Heart right ventricle (tissue), 16 donors: ENCODE data around the gene SLC17A9. TPM values are rescaled to one million over a fixed set of nuclear protein-coding genes. Genes with fewer than 3 reads are reported as not detected.

ENCODE experiments used
- ATAC-seq, 8 donors: fragments of 200-7000 bp; cut with Tn5 transposase; one replicate each; pipeline ENCODE4 v1.9.1; 2020; ENCODE audit warnings: mild to moderate bottlenecking in 8 of 8, moderate library complexity in 8 of 8, moderate number of reproducible peaks in 1 of 8
- DNase-seq, 2 donors: peaks; one replicate each; pipeline ENCODE4 v3.0.0-alpha.2; 2020
- H3K27ac ChIP-seq, 10 donors: fragments of 200-600 bp; sonication (generic) in 2 of 10; one replicate each; pipeline versions ENCODE4 v1.5.0 to v1.8.0; 2020 to 2022; ENCODE audit warnings: mild to moderate bottlenecking in 3 of 10
- H3K27me3 ChIP-seq, 7 donors: fragments of 200-600 bp; one replicate each; pipeline ENCODE4 v1.8.0; 2021 to 2022; ENCODE audit warnings: mild to moderate bottlenecking in 2 of 7
- H3K36me3 ChIP-seq, 9 donors: fragments of 200-600 bp; sonication (generic) in 1 of 9; one replicate each; pipeline versions ENCODE4 v1.5.0 to v1.8.0; 2020 to 2022; ENCODE audit warnings: mild to moderate bottlenecking in 2 of 9
- H3K4me1 ChIP-seq, 9 donors: fragments of 200-600 bp; sonication (generic) in 1 of 9; one replicate each; pipeline versions ENCODE4 v1.5.0 to v1.8.0; 2020 to 2022; ENCODE audit warnings: mild to moderate bottlenecking in 4 of 9
- H3K4me3 ChIP-seq, 10 donors: fragments of 200-600 bp; sonication (generic) in 2 of 10; one replicate each; pipeline versions ENCODE4 v1.5.0 to v1.8.0; 2020 to 2022; ENCODE audit warnings: mild to moderate bottlenecking in 7 of 10, moderate library complexity in 2 of 10
- H3K9me3 ChIP-seq, 11 donors: fragments of 200-600 bp in 10 of 11; sonication (generic) in 2 of 11; one replicate each; pipeline versions ENCODE4 v1.5.0 to v1.8.0; 2013 to 2022; ENCODE audit warnings: mild to moderate bottlenecking in 2 of 11, control low read depth in 1 of 11, moderate library complexity in 1 of 11
- WGBS, 2 donors: extraction: QIAGEN DNeasy Blood & Tissue Kit; methylation state at CpG; one replicate each; pipeline ENCODE4 v1.1.7; 2013; ENCODE audit warnings: inconsistent platforms in 1 of 2; 5-methylcytosine and 5-hydroxymethylcytosine counted together
- intact Hi-C, 10 donors: fragments of 100-400 bp; cut with DNase I; formaldehyde crosslinking; loops; one replicate each; pipeline versions ENCODE4 v1.11.1 to v1.14.2; 2022
- polyA plus RNA-seq, 2 donors: library from polyadenylated mRNA; stranded (reverse); fragments of 200-250 nt; gene quantifications; one replicate each; pipeline ENCODE4 v1.2.3, GENCODE V29; 2013
- total RNA-seq, 10 donors: library from RNA; stranded (reverse); fragmentation: NEBNext Ultra II Directional in 3 of 10; extraction: Animal tissue kit (Norgen Biotek cat#: 25700) in 3 of 10; gene quantifications; one replicate each; pipeline versions ENCODE4 v1.2.1 to v1.2.4, GENCODE V29; 2021 to 2023
- TF ChIP-seq, protein P1 (sequence below), 9 donors: fragments of 200-600 bp; sonication (generic) in 2 of 9; IDR thresholded peaks; one replicate each; pipeline versions ENCODE4 v1.5.0 to v1.8.0; 2021 to 2022; ENCODE audit warnings: antibody characterized with exemption in 9 of 9, mild to moderate bottlenecking in 5 of 9, moderate library complexity in 1 of 9
- donor health status: Arrhythmogenic right ventricular cardiomyopathy.
- donor health status: ischemic (EF 13 %, LVEDD 7.1; RV severe dilation, severe dysfunction).
- donor health status: healthy with polysubstance abuse.
- donor health status: DM: no; HTN: yes; CAD: no.
- donor health status: DM: no; HTN: no; CAD: no.
- donor health status: ischemic (EF 25% LVEDD 6.9; RV normal size, moderate dysfunction).
- donor health status: ischemic (EF 25% LVEDD 5.7; RV mildly dilated, moderate dysfunction).
- donor health status: healthy.
- donor health status: DM: yes; HTN: yes; CAD: no.
- donor health status: Ischemic cardiomyopathy.
- donor health status: ischemic (EF 35%, LVEDD 5.7; RV mildly dilated, moderate dysfunction).
- donor health status: nonischemic (EF 11% LVEDD 7.7; RV severe dilation, severe dysfunction).
- donor health status: DM: yes; HTN: yes; CAD: no.
- donor health status: PGD.
- donor health status: ischemic (EF 29% LVEDD 5.4; RV normal size, mild dysfunction).
- donor health status: nonischemic (EF 23%, LVEDD 6.1; RV moderate dilation, normal function).

SLC17A9 gene
- total and polyA plus RNA-seq, 12 donors: 0.19 to 8.3 (median 1.0) TPM

GRCh38 chr20:62918147-62918546, 34.4 kb upstream of the SLC17A9 start:
- intact Hi-C loops: no loop called here
- TF ChIP-seq, protein P1, sequence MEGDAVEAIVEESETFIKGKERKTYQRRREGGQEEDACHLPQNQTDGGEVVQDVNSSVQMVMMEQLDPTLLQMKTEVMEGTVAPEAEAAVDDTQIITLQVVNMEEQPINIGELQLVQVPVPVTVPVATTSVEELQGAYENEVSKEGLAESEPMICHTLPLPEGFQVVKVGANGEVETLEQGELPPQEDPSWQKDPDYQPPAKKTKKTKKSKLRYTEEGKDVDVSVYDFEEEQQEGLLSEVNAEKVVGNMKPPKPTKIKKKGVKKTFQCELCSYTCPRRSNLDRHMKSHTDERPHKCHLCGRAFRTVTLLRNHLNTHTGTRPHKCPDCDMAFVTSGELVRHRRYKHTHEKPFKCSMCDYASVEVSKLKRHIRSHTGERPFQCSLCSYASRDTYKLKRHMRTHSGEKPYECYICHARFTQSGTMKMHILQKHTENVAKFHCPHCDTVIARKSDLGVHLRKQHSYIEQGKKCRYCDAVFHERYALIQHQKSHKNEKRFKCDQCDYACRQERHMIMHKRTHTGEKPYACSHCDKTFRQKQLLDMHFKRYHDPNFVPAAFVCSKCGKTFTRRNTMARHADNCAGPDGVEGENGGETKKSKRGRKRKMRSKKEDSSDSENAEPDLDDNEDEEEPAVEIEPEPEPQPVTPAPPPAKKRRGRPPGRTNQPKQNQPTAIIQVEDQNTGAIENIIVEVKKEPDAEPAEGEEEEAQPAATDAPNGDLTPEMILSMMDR (IDR thresholded peaks at IDR 0.05): no peak
- 54 to 55% methylated on average over 3 of the region's 3 CpGs for WGBS, 2 donors
- H3K36me3 ChIP-seq: peaks cover 0 to 14% (median 0%) of the 10 kb centered on the region in 9 donors
- no peak overlapping the region for H3K27ac ChIP-seq
- no peaks in the 10 kb centered on the region for H3K9me3 ChIP-seq
- DNase-seq (no peak), ATAC-seq (no peak)
- H3K27me3 ChIP-seq: no peaks in the 10 kb centered on the region
- H3K4me3 ChIP-seq: no peak overlapping the region
- H3K4me1 ChIP-seq: peaks cover 47 to 100% (median 97%) of the 10 kb centered on the region in 9 donors

DNA sequence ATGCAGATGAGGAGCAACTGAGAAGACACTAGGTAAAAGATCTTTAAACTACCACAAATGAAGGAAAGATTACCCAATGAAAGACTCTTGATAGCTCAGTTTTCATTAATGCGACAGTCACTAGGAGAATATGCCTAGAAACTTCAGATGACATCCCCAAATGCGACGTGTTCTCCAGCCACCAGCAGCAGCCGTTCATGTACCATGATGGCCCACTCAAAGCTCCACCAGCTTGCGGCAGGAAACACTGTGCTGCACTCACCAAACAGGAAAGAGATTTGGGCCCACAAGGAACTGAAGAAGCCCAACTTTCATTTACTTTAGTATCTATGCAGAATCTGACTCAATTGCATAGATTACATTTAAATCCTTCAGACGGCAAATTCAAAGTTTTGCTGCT, 33.7 kb upstream of the SLC17A9 start:
- ATAC-seq (no peak), DNase-seq (no peak)
- WGBS, 2 donors: 56 to 71% methylated on average over 6 of the region's 6 CpGs
- Histone ChIP-seq H3K36me3 (peaks cover 0 to 7% (median 0%) of the 10 kb centered on the region in 9 donors), H3K4me1 (peaks cover 41 to 100% (median 97%) of the 10 kb centered on the region in 9 donors), H3K4me3 (peak overlapping the region in 1 of 10 donors; percentile 17), H3K27me3 (no peaks in the 10 kb centered on the region), H3K9me3 (no peaks in the 10 kb centered on the region), H3K27ac (peak overlapping the region in 1 of 10 donors; percentile 21)
- TF ChIP-seq, protein P1 (IDR thresholded peaks at IDR 0.05): no peak
- intact Hi-C loops: no loop called here

DNA sequence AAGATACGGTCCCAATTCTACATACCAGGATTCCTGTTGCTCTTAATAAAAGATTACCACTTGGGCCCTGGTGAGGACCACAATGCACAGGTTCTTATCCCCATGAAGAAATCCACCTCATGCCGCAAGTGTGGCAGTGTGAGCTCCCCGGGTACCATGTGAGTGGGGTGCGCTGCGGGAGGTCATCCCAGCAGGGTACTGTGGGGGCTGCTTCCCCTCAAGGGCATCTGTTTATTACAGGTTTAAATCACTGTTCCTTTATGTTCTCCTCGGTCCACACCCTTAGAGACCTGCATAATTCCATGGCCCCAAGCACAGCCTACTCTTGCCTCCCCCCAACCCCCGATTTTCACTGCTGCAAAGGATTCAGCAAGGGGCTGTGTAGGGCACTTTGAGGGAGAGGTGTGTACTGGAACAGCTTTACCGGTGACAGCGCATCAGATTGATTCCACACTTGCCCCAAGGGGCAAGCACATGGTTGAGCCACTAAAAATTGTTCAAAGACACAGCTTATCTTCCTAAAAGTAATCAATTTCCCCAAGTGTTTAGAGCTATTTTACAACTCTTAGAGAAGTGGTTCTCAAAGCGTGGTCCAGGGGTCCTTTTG, 32.4 kb upstream of the SLC17A9 start:
- DNase-seq: no peak
- TF ChIP-seq, protein P1 (IDR thresholded peaks at IDR 0.05): no peak
- no peak for ATAC-seq
- H3K27ac ChIP-seq: peak overlapping the region in 1 of 10 donors; percentile 38
- no peaks in the 10 kb centered on the region for H3K27me3 ChIP-seq
- H3K4me1 ChIP-seq: peaks cover 45 to 100% (median 97%) of the 10 kb centered on the region in 9 donors
- intact Hi-C loops: no loop called here
- no peak overlapping the region for H3K4me3 ChIP-seq
- WGBS, 2 donors: 69 to 72% methylated on average over 10 of the region's 10 CpGs
- no peaks in the 10 kb centered on the region for H3K9me3 ChIP-seq
- H3K36me3 ChIP-seq: no peaks in the 10 kb centered on the region

GRCh38 chr20:62921119-62921687, 31.3 kb upstream of the SLC17A9 start:
- ATAC-seq: peak in 7 of 8 donors; percentile 19 to 70 (median 63)
- H3K9me3 ChIP-seq: no peaks in the 10 kb centered on the region
- TF ChIP-seq, protein P1 (IDR thresholded peaks at IDR 0.05): peak; percentile 23 to 60 (median 49)
- H3K4me1 ChIP-seq: peaks cover 41 to 91% (median 88%) of the 10 kb centered on the region in 9 donors
- intact Hi-C loops: no loop called here
- 44 to 48% methylated on average over 8 of the region's 8 CpGs for WGBS, 2 donors
- peak in 1 of 2 donors; percentile 49 for DNase-seq
- no peaks in the 10 kb centered on the region for H3K27me3 ChIP-seq
- peak overlapping the region in 3 of 10 donors; percentile 8 to 57 (median 9) for H3K27ac ChIP-seq
- H3K36me3 ChIP-seq: no peaks in the 10 kb centered on the region
- H3K4me3 ChIP-seq: peak overlapping the region in 1 of 10 donors; percentile 1
